ENCODE data around the gene AFP. TPM values are rescaled to one million over a fixed set of nuclear protein-coding genes. Genes with fewer than 3 reads are reported as not detected.

AFP gene
- total RNA-seq, 2 experiments from 2014 or later = not detected

GRCh38 chr4:73487233-73487632, 51.2 kb downstream of the AFP start:
- Mint-ChIP-seq H3K27me3 (ENCODE audit: low read depth) (peaks cover 6% of the 10 kb centered on the region), H3K4me3 (no peak overlapping the region), H3K36me3 (ENCODE audit: low read depth) (no peaks in the 10 kb centered on the region), H3K4me1 (ENCODE audit: low read depth) (no peaks in the 10 kb centered on the region), H3K9me3 (ENCODE audit: insufficient read depth) (no peaks in the 10 kb centered on the region), H3K27ac (no peak overlapping the region)
- POLR2A ChIA-PET = no interaction called here
- CTCF ChIA-PET = no interaction called here
- DNase-seq (no peak), ATAC-seq (no peak)

- ChIA-PET CTCF (no interaction called here), POLR2A (no interaction called here)
These were observed 64.2 kb downstream of the AFP start for GRCh38 chr4:73499996-73500765.

GRCh38 chr4:73501664-73502265, 65.7 kb downstream of the AFP start:
- CTCF ChIA-PET = no interaction called here
- DNase-seq (no peak), ATAC-seq (no peak)
- Mint-ChIP-seq H3K9me3 (ENCODE audit: insufficient read depth) (no peaks in the 10 kb centered on the region), H3K4me1 (ENCODE audit: low read depth) (no peaks in the 10 kb centered on the region), H3K27me3 (ENCODE audit: low read depth) (peaks cover 1% of the 10 kb centered on the region), H3K36me3 (ENCODE audit: low read depth) (no peaks in the 10 kb centered on the region), H3K27ac (no peak overlapping the region), H3K4me3 (no peak overlapping the region)
- POLR2A ChIA-PET = no interaction called here

More at GRCh38 chr4:73499996-73500765, 64.2 kb downstream of the AFP start:
- Mint-ChIP-seq H3K4me3 (no peak overlapping the region), H3K36me3 (ENCODE audit: low read depth) (no peaks in the 10 kb centered on the region), H3K9me3 (ENCODE audit: insufficient read depth) (no peaks in the 10 kb centered on the region), H3K27me3 (ENCODE audit: low read depth) (peaks cover 3% of the 10 kb centered on the region), H3K4me1 (ENCODE audit: low read depth) (no peaks in the 10 kb centered on the region), H3K27ac (no peak overlapping the region)
- ATAC-seq (no peak), DNase-seq (no peak)

GRCh38 chr4:73505567-73505966, 69.5 kb downstream of the AFP start:
- ATAC-seq = no peak
- H3K9me3 Mint-ChIP-seq (ENCODE audit: insufficient read depth) = no peaks in the 10 kb centered on the region
- no peaks in the 10 kb centered on the region for H3K36me3 Mint-ChIP-seq (ENCODE audit: low read depth)
- no peak overlapping the region for H3K4me3 Mint-ChIP-seq
- H3K27me3 Mint-ChIP-seq (ENCODE audit: low read depth) = no peaks in the 10 kb centered on the region
- POLR2A ChIA-PET = no interaction called here
- DNase-seq = no peak
- H3K4me1 Mint-ChIP-seq (ENCODE audit: low read depth) = no peaks in the 10 kb centered on the region
- no peak overlapping the region for H3K27ac Mint-ChIP-seq
- CTCF ChIA-PET = no interaction called here

Other genes starting within 250 kb of the AFP start
- gene ANKRD17, start 177.4 kb upstream of the AFP start, total RNA-seq = 10 to 100 TPM; 45.8 to 46.6 TPM
- not detected for gene ALB, start 31.9 kb upstream of the AFP start, total RNA-seq
- gene AFM, start 45.5 kb downstream of the AFP start, total RNA-seq = not detected
- not detected for gene RASSF6, start 184.2 kb downstream of the AFP start, total RNA-seq